HG03558 (cell line): ENCODE results near the gene KRTAP10-3.
"Not testable (repeated sequence)": the region's sequence is repeated elsewhere in the genome, so short reads cannot be mapped to it uniquely, and the experiment has no call there.

ENCODE experiments used
- ATAC-seq: cut with Tn5 transposase; IDR thresholded peaks from one replicate; pipeline ENCODE4 v1.9.1; 2021; ENCODE audit warnings: moderate number of reproducible peaks; ENCODE audit not compliant: unreplicated experiment; ENCODE audit errors: extremely low read depth

The KRTAP10-3 gene

DNA sequence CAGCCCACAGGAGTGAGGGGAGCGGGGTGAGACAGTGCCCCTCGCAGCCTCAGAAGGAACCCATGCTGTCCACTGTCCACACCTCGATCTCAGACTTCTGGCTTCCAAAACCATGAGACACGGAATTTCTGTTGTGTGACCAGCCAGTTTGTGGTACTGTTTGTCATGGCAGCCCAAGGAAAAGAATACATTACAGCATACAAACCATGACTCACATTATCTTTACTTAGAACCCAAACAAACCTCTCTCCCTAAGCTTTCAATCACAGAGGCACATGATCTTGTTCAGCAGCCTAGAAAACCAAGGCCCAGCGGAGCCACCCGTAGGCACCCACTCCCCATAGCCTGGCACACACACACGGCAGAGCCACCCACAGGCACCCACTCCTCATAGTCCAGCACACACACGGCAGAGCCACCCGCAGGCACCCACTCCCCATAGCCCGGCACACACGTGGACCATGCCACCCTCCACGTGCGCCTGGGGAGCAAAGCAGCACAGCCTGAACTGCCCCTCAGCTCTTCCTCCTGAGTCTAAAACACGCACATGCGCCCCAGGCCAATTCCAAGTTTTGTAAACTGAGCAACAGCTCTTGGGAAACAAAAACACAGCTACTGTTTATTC is 14.5 kb upstream of the KRTAP10-3 start:
- ATAC-seq: no peak

DNA sequence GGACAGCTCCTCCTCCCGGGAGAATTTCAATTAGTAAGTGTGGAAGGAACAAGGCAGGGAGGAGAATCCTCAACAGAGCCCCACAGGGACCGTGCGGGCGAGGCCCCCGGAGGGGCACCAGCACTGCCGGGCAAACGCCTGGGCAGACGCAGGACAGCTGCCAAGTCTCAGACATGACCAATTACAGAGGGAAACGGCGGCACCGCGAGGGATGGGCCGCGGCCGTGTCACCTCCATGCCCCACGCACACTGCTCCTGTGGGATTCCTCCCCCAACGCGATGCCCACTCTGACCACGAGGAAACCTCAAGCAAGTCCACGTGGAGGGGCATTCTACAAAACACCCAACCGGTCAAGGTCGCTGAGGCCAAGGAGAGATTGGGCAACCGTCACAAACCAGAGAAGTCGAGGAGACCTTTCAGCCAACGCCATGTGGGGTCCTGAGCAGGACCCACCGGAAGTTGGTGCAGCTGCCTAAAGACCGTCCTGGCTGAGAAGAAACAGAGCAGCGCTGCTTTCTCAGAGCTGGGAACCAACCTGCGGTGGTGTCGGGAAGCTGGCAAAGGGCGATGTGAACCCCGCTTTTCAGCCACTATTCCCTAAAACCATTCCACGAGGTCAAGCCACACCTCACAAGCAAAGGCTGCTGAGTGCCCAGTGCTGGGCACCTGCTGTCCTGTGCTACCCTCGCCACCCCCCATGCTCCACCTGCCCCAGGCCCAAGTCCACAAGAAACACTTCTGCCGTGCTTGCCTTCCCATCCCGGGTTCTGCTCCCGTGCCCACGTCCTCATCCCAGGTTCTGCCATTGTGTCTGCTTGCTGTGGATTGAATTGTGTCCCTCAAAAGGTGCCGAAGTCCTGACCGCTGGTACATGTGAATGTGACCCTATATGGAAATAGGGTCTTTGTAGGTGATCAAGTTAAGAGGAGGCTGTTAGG is 13.5 kb upstream of the KRTAP10-3 start:
- no peak for ATAC-seq

DNA sequence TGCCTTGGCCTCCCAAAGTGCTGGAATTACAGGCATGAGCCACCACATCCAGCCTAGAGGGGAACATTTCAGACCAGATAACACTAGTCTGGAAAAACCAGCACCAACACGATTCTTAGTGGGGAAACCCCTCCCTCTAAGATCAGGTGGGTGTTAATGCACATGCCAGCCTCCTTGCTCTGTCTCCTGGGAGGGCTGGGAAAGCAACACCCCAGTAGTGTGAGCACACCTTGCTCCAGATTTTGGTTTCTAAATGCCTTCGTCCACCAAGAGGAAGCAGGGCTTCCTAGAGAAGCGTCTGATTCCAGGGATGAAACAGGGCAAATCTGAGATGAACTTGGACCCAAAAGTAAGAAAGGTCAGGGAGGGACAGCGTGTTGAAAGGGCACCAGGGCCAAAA is 12.7 kb upstream of the KRTAP10-3 start:
- no peak for ATAC-seq

DNA sequence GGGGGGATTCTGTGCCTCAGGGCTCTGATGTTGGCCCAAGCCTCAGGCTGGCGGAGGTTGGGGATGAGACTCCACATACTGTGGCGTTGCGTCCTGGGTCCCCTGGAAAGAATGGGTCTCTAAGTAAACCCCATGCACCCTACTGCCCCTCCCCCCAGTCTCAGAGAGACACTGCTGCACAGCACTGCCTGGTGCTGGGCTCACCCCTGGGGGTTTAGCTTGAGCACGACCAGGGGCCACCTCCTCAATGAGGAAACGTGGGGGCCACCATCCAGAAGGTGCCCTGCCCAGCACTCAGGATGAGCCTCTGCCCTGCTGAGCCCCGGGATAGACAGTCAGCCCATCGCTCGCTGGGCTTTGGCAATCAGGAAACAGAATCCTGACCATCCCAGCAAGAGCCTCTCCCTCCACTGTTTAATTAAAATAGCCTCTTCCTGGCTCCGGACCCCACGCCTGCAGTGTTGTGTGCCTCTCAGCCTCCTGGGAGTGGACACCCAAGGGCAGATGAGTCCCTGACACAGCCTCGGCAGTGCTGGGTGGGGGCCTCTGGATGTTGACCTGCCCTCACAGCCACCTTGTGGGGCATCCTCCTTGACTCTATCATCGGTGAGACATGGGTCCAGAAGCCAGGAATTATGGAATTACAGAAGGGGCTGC is 11.4 kb upstream of the KRTAP10-3 start:
- ATAC-seq: no peak

DNA sequence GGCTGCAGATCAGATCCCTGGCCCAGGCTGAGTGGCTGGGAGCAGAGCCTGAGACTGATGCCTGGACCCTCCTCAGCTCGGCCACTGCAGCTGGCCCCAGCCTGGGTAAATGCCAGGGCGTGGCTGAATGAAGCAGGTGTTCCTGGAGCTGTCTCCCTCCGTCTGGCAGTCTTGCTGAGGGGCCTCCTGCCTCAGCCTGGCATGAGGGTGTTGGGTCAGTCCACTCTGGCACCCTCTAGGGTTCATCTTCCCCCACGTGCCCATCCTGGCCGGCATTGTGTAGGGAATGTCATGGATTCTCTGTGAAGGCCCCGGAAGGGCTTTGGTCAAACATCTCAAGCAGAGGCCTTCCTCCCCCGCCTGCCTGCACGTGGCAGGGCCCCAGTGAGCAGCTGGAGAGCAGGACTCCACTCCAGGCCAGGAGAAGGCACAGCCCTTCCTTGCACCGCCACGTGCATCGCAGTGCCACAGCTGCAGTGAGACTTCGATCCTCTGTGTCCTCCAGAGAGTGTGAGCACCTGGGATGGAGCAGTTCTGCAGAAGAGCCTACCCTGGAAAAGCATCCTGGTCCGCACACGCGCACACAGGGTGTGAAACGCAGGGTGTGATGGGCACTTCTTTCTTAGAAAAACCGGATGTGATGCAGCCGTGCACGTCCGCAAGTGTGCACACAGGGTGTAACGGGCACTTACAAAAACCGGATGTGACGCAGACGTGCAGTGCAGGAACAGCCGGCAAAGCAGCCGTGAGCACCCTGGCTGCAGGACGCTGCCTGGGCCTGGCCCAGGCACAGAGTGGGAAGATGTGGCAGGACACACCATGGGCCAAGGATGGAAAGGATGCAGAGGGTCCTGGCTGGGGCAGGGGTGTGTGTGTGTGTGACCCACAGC is 10.3 kb upstream of the KRTAP10-3 start:
- ATAC-seq: no peak

DNA sequence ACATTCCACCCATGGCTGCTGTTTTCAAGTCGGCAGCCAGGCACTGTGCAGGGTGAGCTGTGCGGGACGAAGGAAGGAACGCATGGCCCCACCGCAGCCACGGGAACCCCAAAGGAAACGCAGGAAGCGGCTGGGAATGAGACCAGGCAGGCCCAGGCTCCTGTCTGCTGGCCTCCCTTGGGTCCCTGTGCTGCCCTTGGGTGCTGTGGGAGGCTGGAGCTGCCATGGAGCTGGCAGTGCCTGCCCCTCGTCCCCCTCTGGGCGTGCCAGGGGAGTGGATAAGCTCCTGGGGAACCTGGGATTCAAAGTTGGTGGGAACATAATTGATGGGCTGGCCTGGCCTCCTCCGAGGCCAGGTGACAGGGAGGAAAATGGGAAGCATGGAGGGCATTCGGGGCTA is 9.7 kb upstream of the KRTAP10-3 start:
- no peak for ATAC-seq

DNA sequence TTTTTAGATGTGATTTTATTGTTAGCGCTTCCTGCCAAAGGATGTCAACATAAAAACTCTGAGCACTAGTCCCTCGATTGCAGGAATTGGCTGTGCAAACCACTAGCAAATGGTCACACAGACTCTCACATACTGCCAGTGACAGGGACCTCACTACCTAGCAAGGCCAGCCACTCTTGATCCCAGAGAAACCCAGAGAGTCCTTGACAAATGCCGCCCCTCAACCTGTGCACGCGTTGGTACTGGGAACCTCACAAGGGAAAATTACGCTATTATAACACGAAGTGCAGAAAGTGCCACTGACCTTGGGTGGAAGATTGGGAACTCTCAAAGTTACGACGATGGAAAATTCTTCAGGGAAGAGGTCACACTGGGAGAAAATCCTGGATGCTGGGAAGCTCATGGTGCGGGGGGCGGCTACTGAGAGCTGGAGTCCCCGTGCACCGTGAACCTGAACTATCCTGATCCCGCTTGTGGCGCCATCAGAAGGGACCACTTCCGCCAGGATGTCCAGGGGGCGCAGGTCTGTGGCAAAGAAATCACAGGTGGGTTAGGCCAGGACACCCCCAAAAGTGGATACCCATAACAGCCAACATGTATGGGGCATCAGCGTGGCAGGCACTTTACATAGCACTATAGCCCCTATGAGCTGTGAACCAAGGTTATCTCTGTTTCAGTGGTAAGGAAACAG is 9.0 kb upstream of the KRTAP10-3 start:
- no peak for ATAC-seq

DNA sequence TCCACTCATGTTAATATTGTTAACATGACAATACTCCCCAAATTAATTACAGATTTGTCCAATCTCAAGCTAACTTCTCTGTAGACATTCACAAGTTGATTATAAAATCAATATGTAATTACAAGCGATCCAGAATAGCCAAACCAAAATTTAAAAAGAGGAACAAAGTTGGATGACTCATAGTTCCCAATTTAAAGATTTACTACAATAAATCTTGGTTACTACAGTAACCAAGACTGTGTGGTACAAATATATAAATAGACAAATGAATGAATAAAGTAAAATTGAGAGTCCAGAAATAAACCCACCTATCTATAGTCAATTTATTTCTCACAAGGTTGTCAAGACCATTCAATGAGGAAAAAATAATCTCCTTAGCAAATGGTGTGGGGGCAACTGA is 7.8 kb upstream of the KRTAP10-3 start:
- no peak for ATAC-seq

DNA sequence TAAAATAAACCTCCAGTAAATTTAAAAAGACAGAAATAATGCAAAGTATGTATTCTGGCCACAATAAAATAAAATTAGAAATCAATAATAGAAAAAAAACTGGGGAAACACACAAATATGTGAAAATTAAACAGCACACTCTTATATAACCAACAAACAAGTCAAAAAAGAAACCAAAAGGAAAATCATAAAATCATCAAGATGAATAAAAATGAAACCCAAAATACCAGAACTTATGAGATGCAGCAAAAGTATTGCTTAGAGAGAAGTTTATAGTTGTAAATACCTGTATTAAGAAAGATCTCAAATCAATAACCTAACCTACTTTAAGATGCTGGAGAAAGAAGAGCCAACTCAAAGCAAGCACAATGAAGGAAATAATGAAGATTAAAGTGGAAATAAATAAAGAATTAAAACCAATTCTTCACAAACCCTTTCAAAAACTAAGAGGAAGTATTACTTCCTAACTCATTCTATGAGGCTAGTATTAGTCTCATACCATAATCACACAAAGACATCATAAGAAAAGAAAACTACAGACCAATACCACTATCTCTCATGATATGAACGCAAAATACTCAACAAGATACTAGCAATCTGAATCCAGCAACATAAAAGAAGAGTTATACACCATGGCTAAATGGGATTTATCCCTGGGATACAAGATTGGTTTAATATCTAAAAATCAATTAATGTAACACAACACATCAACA is 6.4 kb upstream of the KRTAP10-3 start:
- ATAC-seq: no peak

DNA sequence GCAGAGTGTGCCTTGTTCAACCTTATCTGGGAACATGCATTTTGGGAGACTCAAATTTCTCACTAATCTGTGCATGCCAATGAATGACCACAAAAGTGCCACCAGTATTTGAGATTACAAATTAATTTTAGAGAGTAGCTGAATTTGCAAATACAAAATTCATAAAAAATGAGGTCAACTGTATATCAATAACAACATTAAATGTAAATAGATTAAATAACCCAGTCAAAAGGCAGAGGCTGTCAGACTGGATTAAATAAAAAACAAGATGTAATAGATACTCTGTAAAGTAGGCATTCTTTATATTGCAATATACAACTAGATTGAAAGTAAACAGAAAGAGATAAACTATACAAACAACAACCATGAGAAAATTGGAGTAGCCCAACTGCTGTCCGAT is 5.5 kb upstream of the KRTAP10-3 start:
- ATAC-seq: no peak

DNA sequence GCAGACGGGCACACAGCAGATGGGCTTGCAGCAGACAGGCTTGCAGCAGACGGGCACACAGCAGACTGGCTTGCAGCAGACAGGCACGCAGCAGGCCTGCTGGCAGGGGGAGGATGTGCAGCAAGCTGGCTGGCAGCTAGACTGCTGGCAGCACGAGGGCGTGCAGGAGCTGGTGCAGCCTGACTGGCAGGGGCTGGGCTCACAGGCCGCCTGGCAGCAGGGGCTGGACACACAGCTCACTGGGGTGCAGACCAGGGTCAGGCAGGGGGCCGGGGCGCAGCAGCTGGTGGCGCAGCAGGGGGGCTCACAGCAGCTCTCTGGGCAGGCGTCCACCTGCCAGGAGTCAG is 293 bp downstream of the KRTAP10-3 start:
- not testable (repeated sequence) for ATAC-seq

DNA sequence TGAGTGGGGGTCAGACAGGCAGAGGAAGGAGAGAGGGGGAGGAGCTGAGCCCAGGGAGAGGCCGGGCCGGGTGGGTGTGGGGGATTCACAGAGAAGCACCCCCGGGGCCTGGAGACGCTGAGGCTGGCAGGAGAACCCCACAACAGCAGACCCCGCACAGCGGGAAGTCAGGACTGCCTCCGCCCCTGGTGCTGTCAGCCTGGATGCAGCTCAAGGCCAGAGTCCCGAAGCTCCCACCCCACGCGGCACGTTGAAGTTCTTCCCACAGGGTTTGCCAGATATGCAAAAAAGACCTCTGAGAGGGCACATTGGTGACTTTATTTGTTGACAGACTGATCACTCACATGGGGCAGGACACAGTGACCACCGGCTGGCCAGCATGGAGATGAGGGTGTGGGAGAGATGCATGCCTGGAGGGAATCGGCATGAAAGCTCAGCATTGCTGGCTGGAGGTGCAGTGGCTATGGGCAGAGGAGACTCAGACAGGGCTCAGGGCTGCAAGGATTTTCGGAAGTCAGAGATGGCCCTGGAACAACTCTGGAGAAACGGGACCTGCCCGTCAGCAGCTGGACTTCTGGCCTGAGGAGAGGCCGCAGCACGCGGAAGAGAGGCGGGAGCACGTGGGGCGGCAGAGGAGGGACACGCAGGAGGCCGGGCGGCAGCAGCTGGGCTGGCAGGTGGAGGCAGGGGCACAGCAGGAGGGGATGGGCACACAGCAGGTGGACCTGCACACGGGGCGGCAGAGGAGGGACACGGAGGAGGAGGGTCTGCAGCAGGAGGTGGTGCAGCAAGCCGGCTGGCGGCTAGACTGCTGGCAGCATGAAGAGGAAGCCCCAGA is 885 bp downstream of the KRTAP10-3 start:
- ATAC-seq: no peak

DNA sequence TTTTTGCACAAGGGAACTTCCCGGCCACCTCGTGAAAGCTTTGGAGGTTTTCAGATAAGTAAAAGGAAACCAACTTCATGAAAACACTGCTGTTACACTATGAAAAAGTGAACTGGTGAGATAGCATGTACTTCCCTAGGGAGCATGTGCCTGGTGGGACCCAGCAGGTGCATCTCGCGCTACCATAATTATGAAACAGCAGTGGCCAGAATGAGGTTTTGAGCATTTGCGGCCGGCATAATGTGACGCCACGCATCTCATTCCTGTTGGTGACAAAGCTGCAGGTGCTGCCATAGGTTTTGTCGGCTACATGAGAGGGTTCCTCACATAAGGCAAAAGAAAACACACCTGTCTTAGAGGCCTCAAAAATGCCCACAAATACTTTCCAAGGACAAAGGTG is 1.7 kb downstream of the KRTAP10-3 start:
- ATAC-seq: no peak

DNA sequence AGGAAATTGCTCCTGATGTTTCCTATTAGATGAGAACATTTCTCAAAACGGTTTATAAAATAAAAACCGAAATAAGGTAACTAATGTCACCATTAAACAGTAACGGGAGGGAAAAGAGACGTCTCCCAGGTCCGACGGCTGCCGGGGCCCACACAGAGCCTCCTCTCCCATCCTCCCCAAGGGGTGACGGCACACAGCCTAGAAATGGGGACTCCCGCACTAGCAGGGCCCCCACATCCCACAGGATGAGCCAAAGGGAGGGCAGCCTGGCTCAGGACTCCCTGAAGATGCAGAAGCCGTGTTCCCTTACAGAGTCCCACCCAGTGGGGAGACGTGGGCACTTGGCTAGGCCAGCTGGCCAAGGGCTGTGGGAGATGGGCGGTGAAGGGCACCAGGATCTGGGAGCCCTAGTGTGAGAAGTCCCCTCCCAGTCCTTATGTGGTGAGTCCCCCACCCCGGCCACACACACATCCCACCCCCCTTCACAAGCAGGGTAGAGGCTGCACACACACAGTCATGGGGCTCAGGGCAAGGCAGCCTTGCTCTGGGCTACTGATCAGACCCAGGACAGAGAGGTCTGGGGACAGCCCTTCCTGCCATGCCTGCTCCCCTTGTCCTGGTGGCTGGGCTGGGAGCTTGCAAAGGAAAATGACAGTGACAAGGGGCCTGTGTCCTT is 3.3 kb downstream of the KRTAP10-3 start:
- ATAC-seq: no peak

DNA sequence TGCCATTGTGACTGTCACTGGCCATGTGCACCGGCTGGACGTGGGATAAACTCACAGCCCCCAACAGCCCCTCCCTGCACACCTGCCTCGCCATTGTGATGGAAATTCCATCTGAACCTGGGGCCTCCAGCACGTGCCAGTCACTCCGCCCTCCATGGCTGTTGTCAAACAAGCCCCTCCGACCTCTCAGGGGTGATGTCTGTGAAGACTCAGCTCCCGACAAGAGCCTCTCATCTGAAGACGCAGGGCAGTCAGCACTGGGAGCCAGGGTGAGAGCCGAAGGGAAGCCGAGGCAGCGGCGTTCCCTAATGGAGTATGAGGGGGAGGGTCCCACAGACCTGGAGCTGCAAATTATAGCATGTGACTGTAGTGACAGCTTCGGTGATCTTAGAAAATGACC is 5.9 kb downstream of the KRTAP10-3 start:
- ATAC-seq: no peak

DNA sequence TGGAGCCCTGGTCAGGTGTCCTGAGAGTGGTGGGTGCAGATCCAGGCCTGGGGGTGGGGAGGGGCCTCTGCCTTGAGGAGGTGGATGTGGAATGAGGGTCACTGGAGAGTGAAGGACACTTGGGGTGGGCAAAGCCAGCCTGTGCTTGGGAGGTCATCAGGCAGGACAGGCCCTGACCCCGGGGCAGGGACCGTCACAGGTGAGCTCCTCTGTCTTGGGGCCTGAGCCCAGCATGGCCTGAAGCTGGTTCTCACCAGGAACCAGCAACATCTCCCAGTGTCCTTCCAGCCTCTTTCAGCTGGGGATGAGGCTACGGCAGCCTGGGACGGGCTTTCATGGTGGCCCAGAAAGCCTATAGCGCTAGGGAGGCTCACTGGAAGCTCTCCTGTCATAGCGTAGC is 6.5 kb downstream of the KRTAP10-3 start:
- no peak for ATAC-seq

DNA sequence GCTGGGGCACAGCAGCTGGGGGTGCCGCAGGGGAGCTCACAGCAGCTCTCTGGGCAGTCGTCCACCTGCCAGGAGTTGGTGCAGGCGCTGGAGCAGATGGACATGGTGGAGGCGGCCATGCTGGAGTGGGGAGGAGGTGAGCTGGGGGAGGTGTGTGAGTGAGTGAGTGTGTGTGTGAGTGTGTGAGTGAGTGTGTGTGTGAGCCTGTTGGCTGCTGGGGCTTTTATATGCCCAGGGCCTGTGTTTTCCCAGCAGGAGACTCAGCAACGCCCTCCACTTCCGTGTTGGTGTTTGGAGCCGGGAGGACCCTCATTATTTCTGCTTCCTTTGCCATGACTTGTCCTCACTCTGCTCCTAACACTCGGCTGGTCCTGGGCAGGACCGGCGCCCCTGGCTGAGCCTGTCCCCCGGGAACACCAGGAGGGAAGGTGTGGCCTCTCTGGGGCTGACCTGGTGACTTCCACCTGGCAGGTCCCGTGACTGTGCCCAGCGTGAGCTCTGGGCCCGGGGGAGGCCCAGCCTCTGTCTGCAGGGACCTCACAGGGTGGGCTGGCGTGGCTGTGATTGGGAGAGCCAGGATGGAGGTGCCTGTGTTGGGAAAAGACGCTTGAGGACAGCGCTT is 7.1 kb downstream of the KRTAP10-3 start, which contains the start of gene KRTAP10-2:
Gene KRTAP10-2 (minus strand): TSS at position 166 of the 622 bp plus-strand sequence. CDS start 47 bp downstream, at position 119.
- ATAC-seq: no peak
